Loucy (cell line): ENCODE data around the gene PVALB.

ENCODE experiments used
- H2AFZ ChIP-seq: fragments of 200-600 bp; sonication (generic); 2 replicates; pipeline ENCODE4 v1.6.0; 2016; ENCODE audit warnings: antibody characterized with exemption, mild to moderate bottlenecking, low read length, moderate library complexity
- H3F3A ChIP-seq: fragments of 200-600 bp; 2 replicates; pipeline ENCODE4 v1.6.0; 2016; ENCODE audit warnings: antibody characterized with exemption, low read depth, mild to moderate bottlenecking
- H3K27me3 ChIP-seq: fragments of 200-600 bp; sonication (generic); 2 replicates; pipeline ENCODE4 v1.6.1; 2014; ENCODE audit warnings: low read length, mild to moderate bottlenecking; ENCODE audit not compliant: insufficient read depth, poor library complexity, severe bottlenecking
- H3K36me3 ChIP-seq: fragments of 200-600 bp; sonication (generic); 2 replicates; pipeline ENCODE4 v1.6.1; 2016; ENCODE audit warnings: low read length; ENCODE audit not compliant: insufficient read depth
- H3K4me1 ChIP-seq: fragments of 200-600 bp; sonication (generic); 2 replicates; pipeline ENCODE4 v1.5.1; 2014; ENCODE audit warnings: low read length, mild to moderate bottlenecking; ENCODE audit not compliant: insufficient read depth, poor library complexity, severe bottlenecking
- H3K4me2 ChIP-seq: fragments of 200-600 bp; sonication (generic); 2 replicates; pipeline ENCODE4 v1.6.0; 2014; ENCODE audit warnings: antibody characterized with exemption, low read length, low read depth, mild to moderate bottlenecking; ENCODE audit not compliant: poor library complexity, severe bottlenecking
- H3K4me3 ChIP-seq: fragments of 200-600 bp; sonication (generic); 2 replicates; pipeline ENCODE4 v1.5.1; 2014; ENCODE audit warnings: low read length, mild to moderate bottlenecking, mixed read lengths; ENCODE audit not compliant: poor library complexity, severe bottlenecking
- H3K79me2 ChIP-seq: fragments of 200-600 bp; sonication (generic); 2 replicates; pipeline ENCODE4 v1.6.1; 2014; ENCODE audit warnings: low read length; ENCODE audit not compliant: insufficient read depth
- H3K9ac ChIP-seq: fragments of 200-600 bp; sonication (generic); 2 replicates; pipeline ENCODE4 v1.6.0; 2014; ENCODE audit warnings: mild to moderate bottlenecking, low read depth, low read length, moderate library complexity; ENCODE audit not compliant: poor library complexity, severe bottlenecking
- H3K9me2 ChIP-seq: fragments of 200-600 bp; sonication (generic); replicated peaks from 2 replicates; pipeline ENCODE4 v1.6.1; 2016; ENCODE audit warnings: low read depth, low read length, mixed read lengths
- H3K9me3 ChIP-seq: fragments of 200-600 bp; sonication (generic); 2 replicates; pipeline ENCODE4 v1.6.1; 2014; ENCODE audit warnings: mild to moderate bottlenecking, antibody characterized with exemption, low read length, low read depth; ENCODE audit not compliant: insufficient read depth
- H4K20me1 ChIP-seq: fragments of 200-600 bp; sonication (generic); 2 replicates; pipeline ENCODE4 v1.6.0; 2014; ENCODE audit warnings: antibody characterized with exemption, low read length, mild to moderate bottlenecking; ENCODE audit not compliant: insufficient read depth, poor library complexity, severe bottlenecking
- EZH2phosphoT487 ChIP-seq: fragments of 200-600 bp; IDR thresholded peaks from 2 replicates; pipeline ENCODE4 v1.6.1; 2018; ENCODE audit warnings: antibody characterized with exemption, mild to moderate bottlenecking, moderate library complexity, borderline replicate concordance
- TF ChIP-seq, protein P1 (sequence below): fragments of 200-600 bp; sonication (generic); conservative IDR thresholded peaks from 2 replicates; pipeline ENCODE4 v1.5.1; 2014; ENCODE audit warnings: mild to moderate bottlenecking, antibody characterized with exemption, low read length

Gene PVALB

DNA sequence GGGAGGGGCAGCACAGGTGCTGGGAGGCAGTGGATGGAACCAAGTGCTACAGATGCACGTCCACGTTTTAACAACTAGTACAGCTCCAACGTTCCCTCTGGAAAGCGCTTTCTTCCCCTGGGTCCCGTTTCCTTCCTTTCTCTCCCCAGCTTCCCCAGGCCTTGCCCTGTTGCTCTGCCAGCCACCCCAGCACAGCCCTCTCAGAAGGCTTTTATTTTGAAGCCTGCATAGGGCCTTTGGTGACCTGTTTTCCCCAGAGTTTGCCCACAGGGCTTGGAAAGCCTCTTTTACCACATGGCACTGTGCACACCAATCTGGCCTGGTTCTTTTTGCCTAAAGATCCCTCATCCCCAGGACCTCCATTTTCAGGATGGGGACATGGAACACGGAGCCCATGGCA lies 30.1 kb upstream of the PVALB start:
- Histone ChIP-seq H3K4me1 (no peaks in the 10 kb centered on the region), H3K9me3 (no peaks in the 10 kb centered on the region), H3K79me2 (no peaks in the 10 kb centered on the region), H3K4me2 (no peak overlapping the region), H4K20me1 (no peaks in the 10 kb centered on the region), H3K27me3 (peaks cover 61% of the 10 kb centered on the region), H3K36me3 (no peaks in the 10 kb centered on the region), H3K4me3 (no peak overlapping the region), H3F3A (no peaks in the 10 kb centered on the region), H2AFZ (no peak overlapping the region), H3K9me2 (no peaks in the 10 kb centered on the region), H3K9ac (no peak overlapping the region)
- no peak for TF ChIP-seq EZH2phosphoT487
- TF ChIP-seq, protein P1, sequence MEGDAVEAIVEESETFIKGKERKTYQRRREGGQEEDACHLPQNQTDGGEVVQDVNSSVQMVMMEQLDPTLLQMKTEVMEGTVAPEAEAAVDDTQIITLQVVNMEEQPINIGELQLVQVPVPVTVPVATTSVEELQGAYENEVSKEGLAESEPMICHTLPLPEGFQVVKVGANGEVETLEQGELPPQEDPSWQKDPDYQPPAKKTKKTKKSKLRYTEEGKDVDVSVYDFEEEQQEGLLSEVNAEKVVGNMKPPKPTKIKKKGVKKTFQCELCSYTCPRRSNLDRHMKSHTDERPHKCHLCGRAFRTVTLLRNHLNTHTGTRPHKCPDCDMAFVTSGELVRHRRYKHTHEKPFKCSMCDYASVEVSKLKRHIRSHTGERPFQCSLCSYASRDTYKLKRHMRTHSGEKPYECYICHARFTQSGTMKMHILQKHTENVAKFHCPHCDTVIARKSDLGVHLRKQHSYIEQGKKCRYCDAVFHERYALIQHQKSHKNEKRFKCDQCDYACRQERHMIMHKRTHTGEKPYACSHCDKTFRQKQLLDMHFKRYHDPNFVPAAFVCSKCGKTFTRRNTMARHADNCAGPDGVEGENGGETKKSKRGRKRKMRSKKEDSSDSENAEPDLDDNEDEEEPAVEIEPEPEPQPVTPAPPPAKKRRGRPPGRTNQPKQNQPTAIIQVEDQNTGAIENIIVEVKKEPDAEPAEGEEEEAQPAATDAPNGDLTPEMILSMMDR = no peak

DNA sequence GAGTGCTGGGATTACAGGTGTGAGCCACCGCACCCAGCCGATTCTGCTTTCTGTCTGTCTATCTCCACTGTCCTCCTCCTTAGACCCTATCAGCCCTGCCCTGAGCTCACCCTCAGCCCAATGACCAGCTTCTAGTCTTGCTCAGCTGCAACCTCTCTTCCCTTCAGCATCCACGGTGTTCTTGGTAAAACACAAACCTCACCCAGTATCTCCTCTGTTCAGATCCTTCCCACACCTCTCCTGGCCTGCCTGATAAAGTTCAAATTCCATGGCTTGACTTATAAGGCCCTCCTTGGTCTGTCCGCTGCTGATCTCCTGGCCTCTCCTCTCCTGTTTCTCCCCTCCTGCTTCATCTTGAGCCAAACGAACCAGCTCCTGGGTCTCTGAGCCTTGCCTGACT lies 29.4 kb upstream of the PVALB start:
- TF ChIP-seq EZH2phosphoT487 = no peak
- TF ChIP-seq, protein P1 = no peak
- H3K4me2 ChIP-seq = no peak overlapping the region
- no peak overlapping the region for H3K4me3 ChIP-seq
- no peaks in the 10 kb centered on the region for H3K79me2 ChIP-seq
- H3K36me3 ChIP-seq = no peaks in the 10 kb centered on the region
- H4K20me1 ChIP-seq = no peaks in the 10 kb centered on the region
- H3K9me2 ChIP-seq = no peaks in the 10 kb centered on the region
- H3K9me3 ChIP-seq = no peaks in the 10 kb centered on the region
- H3K4me1 ChIP-seq = no peaks in the 10 kb centered on the region
- peaks cover 54% of the 10 kb centered on the region for H3K27me3 ChIP-seq
- H3F3A ChIP-seq = no peaks in the 10 kb centered on the region
- H2AFZ ChIP-seq = no peak overlapping the region
- no peak overlapping the region for H3K9ac ChIP-seq

DNA sequence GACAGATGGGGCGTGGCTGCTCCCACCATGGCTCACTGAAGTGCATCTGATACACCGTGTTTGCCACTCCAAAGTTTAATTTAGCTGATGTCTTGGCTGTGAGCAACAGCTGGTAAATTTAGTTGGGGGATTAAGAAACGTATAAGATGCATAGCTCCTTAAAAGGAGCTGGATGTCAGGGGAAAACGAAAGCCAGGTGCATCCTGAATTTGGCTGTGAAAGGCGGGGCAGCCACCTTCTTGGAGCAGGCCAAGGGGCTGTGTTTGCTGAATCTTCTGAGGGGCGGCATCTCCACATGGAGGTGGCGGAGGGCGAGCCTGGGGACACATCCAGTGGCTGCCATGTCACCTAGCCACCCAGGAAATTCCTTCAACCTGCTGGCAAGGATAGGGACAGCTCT lies 23.3 kb upstream of the PVALB start:
- no peaks in the 10 kb centered on the region for H3K79me2 ChIP-seq
- H3K4me3 ChIP-seq = no peak overlapping the region
- H3K4me2 ChIP-seq = no peak overlapping the region
- peaks cover 9% of the 10 kb centered on the region for H3K27me3 ChIP-seq
- no peak overlapping the region for H2AFZ ChIP-seq
- H3K36me3 ChIP-seq = no peaks in the 10 kb centered on the region
- TF ChIP-seq, protein P1 = no peak
- no peak for TF ChIP-seq EZH2phosphoT487
- H3F3A ChIP-seq = no peaks in the 10 kb centered on the region
- H3K9me3 ChIP-seq = no peaks in the 10 kb centered on the region
- no peaks in the 10 kb centered on the region for H4K20me1 ChIP-seq
- no peaks in the 10 kb centered on the region for H3K9me2 ChIP-seq
- no peak overlapping the region for H3K9ac ChIP-seq
- no peaks in the 10 kb centered on the region for H3K4me1 ChIP-seq
